SJSA1 (cell line): Measurements from ENCODE around the gene ZNF771. TPM values are rescaled to one million over a fixed set of nuclear protein-coding genes. Genes with fewer than 3 reads are reported as not detected.

Experiments
- DNase-seq, 2 experiments: peaks; one replicate each; pipeline ENCODE4 v3.0.0-alpha.2; 2015 to 2020; ENCODE audit warnings: low spot score in 2 of 2, low read depth in 1 of 2
- H3K27ac ChIP-seq: fragments of 250-450 bp; sonication (Bioruptor Pico); 2 replicates; pipeline ENCODE4 v1.5.1; 2020; ENCODE audit warnings: mild to moderate bottlenecking, moderate library complexity
- H3K27me3 ChIP-seq: fragments of 250-450 bp; sonication (Bioruptor Pico); replicated peaks from 2 replicates; pipeline ENCODE4 v1.5.1; 2020; ENCODE audit warnings: mild to moderate bottlenecking, moderate library complexity
- H3K36me3 ChIP-seq: fragments of 250-450 bp; sonication (Bioruptor Pico); 2 replicates; pipeline ENCODE4 v1.5.1; 2020; ENCODE audit warnings: mild to moderate bottlenecking
- H3K4me1 ChIP-seq: fragments of 250-450 bp; sonication (Bioruptor Pico); replicated peaks from 2 replicates; pipeline ENCODE4 v1.6.1; 2021; ENCODE audit warnings: mild to moderate bottlenecking
- H3K4me3 ChIP-seq: fragments of 250-450 bp; sonication (Bioruptor Pico); 2 replicates; pipeline ENCODE4 v1.5.1; 2020; ENCODE audit warnings: mild to moderate bottlenecking
- H3K9me3 ChIP-seq: fragments of 250-450 bp; sonication (Bioruptor Pico); replicated peaks from 2 replicates; pipeline ENCODE4 v1.5.1; 2020; ENCODE audit warnings: mild to moderate bottlenecking
- total RNA-seq: library from RNA; depleted of rRNA; stranded (reverse); fragments of >200 nt; shearing (Covaris generic); gene quantifications from 2 replicates; pipeline ENCODE4 v1.2.3, GENCODE V29; 2014

Gene ZNF771
- total RNA-seq, 1 experiment from 2014 or later = 27.0 TPM

- H3K27me3 ChIP-seq = no peaks in the 10 kb centered on the region
- no peak overlapping the region for H3K4me3 ChIP-seq
- peaks cover 63% of the 10 kb centered on the region for H3K36me3 ChIP-seq
- H3K27ac ChIP-seq = no peak overlapping the region
- DNase-seq = no peak
- H3K9me3 ChIP-seq = no peaks in the 10 kb centered on the region
- H3K4me1 ChIP-seq = no peaks in the 10 kb centered on the region
Measured at GRCh38 chr16:30418350-30419181, 11.2 kb downstream of the ZNF771 start.

- no peaks in the 10 kb centered on the region for H3K4me1 ChIP-seq
- no peaks in the 10 kb centered on the region for H3K27me3 ChIP-seq
- H3K9me3 ChIP-seq = no peaks in the 10 kb centered on the region
- no peak overlapping the region for H3K4me3 ChIP-seq
- no peak for DNase-seq
- no peak overlapping the region for H3K27ac ChIP-seq
- peaks cover 69% of the 10 kb centered on the region for H3K36me3 ChIP-seq
Measured at GRCh38 chr16:30421010-30421409, 13.6 kb downstream of the ZNF771 start.

- H3K27ac ChIP-seq = no peak overlapping the region
Measured at GRCh38 chr16:30428055-30428454, 20.6 kb downstream of the ZNF771 start.

GRCh38 chr16:30429418-30429677 lies 21.9 kb downstream of the ZNF771 start:
- no peak overlapping the region for H3K27ac ChIP-seq
- H3K4me1 ChIP-seq = peaks cover 16% of the 10 kb centered on the region
- H3K27me3 ChIP-seq = no peaks in the 10 kb centered on the region
- peaks cover 37% of the 10 kb centered on the region for H3K36me3 ChIP-seq
- H3K9me3 ChIP-seq = no peaks in the 10 kb centered on the region
- peak overlapping the region; percentile 60 for H3K4me3 ChIP-seq
- DNase-seq = no peak

More at GRCh38 chr16:30428055-30428454, 20.6 kb downstream of the ZNF771 start:
- Histone ChIP-seq H3K4me1 (peaks cover 16% of the 10 kb centered on the region), H3K9me3 (no peaks in the 10 kb centered on the region), H3K4me3 (no peak overlapping the region), H3K27me3 (no peaks in the 10 kb centered on the region), H3K36me3 (peaks cover 48% of the 10 kb centered on the region)
- DNase-seq = no peak

GRCh38 chr16:30429678-30430427 lies 22.4 kb downstream of the ZNF771 start, which contains the start of gene DCTPP1:
Gene DCTPP1, minus strand, starts transcription at chr16:30430030. Its CDS starts 50 bp downstream, at chr16:30429980.
- Histone ChIP-seq H3K27ac (peak within 1 kb of the TSS; percentile 26; the same call in 1 of the 2 replicates), H3K4me1 (peaks cover 16% of the 10 kb centered on the region), H3K4me3 (peak within 1 kb of the TSS; percentile 60), H3K36me3 (peaks cover 34% of the 10 kb centered on the region), H3K27me3 (no peaks in the 10 kb centered on the region), H3K9me3 (no peaks in the 10 kb centered on the region)
- peak; percentile 96 to 97 for DNase-seq

GRCh38 chr16:30430428-30430970 lies 23.1 kb downstream of the ZNF771 start:
- H3K9me3 ChIP-seq = no peaks in the 10 kb centered on the region
- no peak for DNase-seq
- H3K27ac ChIP-seq = no peak overlapping the region
- H3K4me3 ChIP-seq = peak overlapping the region; percentile 60
- peaks cover 28% of the 10 kb centered on the region for H3K36me3 ChIP-seq
- no peaks in the 10 kb centered on the region for H3K27me3 ChIP-seq
- peaks cover 16% of the 10 kb centered on the region for H3K4me1 ChIP-seq

GRCh38 chr16:30434852-30435251 lies 27.4 kb downstream of the ZNF771 start:
- no peak overlapping the region for H3K4me3 ChIP-seq
- no peak overlapping the region for H3K27ac ChIP-seq
- H3K4me1 ChIP-seq = peaks cover 6% of the 10 kb centered on the region
- H3K27me3 ChIP-seq = no peaks in the 10 kb centered on the region
- H3K36me3 ChIP-seq = no peaks in the 10 kb centered on the region
- H3K9me3 ChIP-seq = no peaks in the 10 kb centered on the region
- DNase-seq = no peak

GRCh38 chr16:30437511-30438046 lies 30.2 kb downstream of the ZNF771 start:
- H3K36me3 ChIP-seq = no peaks in the 10 kb centered on the region
- H3K4me3 ChIP-seq = no peak overlapping the region
- no peak overlapping the region for H3K27ac ChIP-seq
- H3K9me3 ChIP-seq = no peaks in the 10 kb centered on the region
- no peak for DNase-seq
- no peaks in the 10 kb centered on the region for H3K4me1 ChIP-seq
- H3K27me3 ChIP-seq = no peaks in the 10 kb centered on the region

- no peaks in the 10 kb centered on the region for H3K4me1 ChIP-seq
- no peaks in the 10 kb centered on the region for H3K9me3 ChIP-seq
- H3K36me3 ChIP-seq = peaks cover 10% of the 10 kb centered on the region
- no peak for DNase-seq
- no peak overlapping the region for H3K4me3 ChIP-seq
- no peak overlapping the region for H3K27ac ChIP-seq
- no peaks in the 10 kb centered on the region for H3K27me3 ChIP-seq
Measured at GRCh38 chr16:30438835-30439234, 31.4 kb downstream of the ZNF771 start.

- Histone ChIP-seq H3K4me1 (peaks cover 9% of the 10 kb centered on the region), H3K9me3 (no peaks in the 10 kb centered on the region), H3K36me3 (peaks cover 20% of the 10 kb centered on the region), H3K27me3 (no peaks in the 10 kb centered on the region), H3K27ac (no peak overlapping the region), H3K4me3 (no peak overlapping the region)
- no peak for DNase-seq
Measured at GRCh38 chr16:30439720-30440348, 32.4 kb downstream of the ZNF771 start.

- H3K27me3 ChIP-seq = no peaks in the 10 kb centered on the region
- no peaks in the 10 kb centered on the region for H3K9me3 ChIP-seq
- peaks cover 16% of the 10 kb centered on the region for H3K4me1 ChIP-seq
- no peak overlapping the region for H3K27ac ChIP-seq
- peaks cover 26% of the 10 kb centered on the region for H3K36me3 ChIP-seq
- H3K4me3 ChIP-seq = no peak overlapping the region
- DNase-seq = no peak
Measured at GRCh38 chr16:30443631-30444030, 36.2 kb downstream of the ZNF771 start.

GRCh38 chr16:30444231-30445148 lies 37.1 kb downstream of the ZNF771 start:
- Histone ChIP-seq H3K36me3 (peaks cover 26% of the 10 kb centered on the region), H3K4me1 (peaks cover 16% of the 10 kb centered on the region), H3K27ac (peak overlapping the region; percentile 95), H3K27me3 (no peaks in the 10 kb centered on the region), H3K9me3 (no peaks in the 10 kb centered on the region), H3K4me3 (peak overlapping the region; percentile 77)
- DNase-seq = no peak

- H3K27ac ChIP-seq = peak overlapping the region; percentile 95
- H3K4me1 ChIP-seq = peaks cover 16% of the 10 kb centered on the region
- H3K9me3 ChIP-seq = no peaks in the 10 kb centered on the region
- peaks cover 26% of the 10 kb centered on the region for H3K36me3 ChIP-seq
- no peak for DNase-seq
- H3K27me3 ChIP-seq = no peaks in the 10 kb centered on the region
- H3K4me3 ChIP-seq = peak overlapping the region; percentile 77
Measured at GRCh38 chr16:30445149-30445407, 37.7 kb downstream of the ZNF771 start.
